GM19452 (cell line): ENCODE results near the gene C10orf67.
"Not testable (repeated sequence)": the region's sequence is repeated elsewhere in the genome, so short reads cannot be mapped to it uniquely, and the experiment has no call there.

Experiments
- ATAC-seq: cut with Tn5 transposase; IDR thresholded peaks from one replicate; pipeline ENCODE4 v1.9.1; 2021; ENCODE audit not compliant: unreplicated experiment

C10orf67 gene

GRCh38 chr10:23280419-23281043 lies 64.1 kb downstream of the C10orf67 start:
- ATAC-seq = no peak

- ATAC-seq = no peak
These were observed 69.2 kb downstream of the C10orf67 start for GRCh38 chr10:23275355-23275754.

DNA sequence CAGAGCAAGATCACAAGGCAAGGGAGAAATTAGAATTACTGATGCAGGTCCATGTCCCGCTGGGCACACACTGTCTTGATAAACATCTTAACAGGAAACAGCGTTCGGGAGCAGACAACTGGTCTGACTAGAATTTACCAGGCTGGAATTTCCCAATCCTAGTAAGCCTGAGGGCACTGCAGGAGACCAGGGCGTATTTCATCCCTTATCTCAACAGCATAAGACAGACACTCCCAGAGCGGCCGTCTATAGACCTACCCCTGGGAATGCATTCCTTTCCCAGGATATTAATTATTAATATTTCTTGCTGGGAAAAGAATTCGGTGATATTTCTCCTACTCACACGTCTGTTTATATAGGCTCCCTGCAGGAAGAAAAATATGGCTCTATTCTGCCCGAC lies 70.4 kb downstream of the C10orf67 start:
- not testable (repeated sequence) for ATAC-seq

- ATAC-seq = no peak
These were observed 74.1 kb downstream of the C10orf67 start for GRCh38 chr10:23270531-23270930.

GRCh38 chr10:23263441-23264164 lies 81.0 kb downstream of the C10orf67 start:
- ATAC-seq = no peak

DNA sequence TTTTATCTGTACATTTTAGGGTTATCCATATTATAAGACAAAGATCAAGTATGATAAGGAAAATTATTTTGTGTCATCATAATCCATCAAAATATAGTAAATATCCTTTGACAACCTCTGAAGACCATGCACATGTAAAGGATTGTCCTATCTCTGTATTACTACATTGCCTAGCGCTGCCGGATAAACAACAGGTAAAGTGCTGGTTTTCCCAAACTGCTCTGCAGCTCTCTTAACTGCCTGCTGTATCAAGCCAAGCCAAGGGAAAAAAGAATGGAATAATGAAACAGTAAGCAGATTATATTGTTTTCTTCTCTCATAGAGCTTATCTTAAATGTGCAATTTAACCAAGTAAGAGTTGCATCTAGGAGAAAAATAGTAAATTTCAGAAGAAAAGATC lies 81.7 kb downstream of the C10orf67 start:
- no peak for ATAC-seq

DNA sequence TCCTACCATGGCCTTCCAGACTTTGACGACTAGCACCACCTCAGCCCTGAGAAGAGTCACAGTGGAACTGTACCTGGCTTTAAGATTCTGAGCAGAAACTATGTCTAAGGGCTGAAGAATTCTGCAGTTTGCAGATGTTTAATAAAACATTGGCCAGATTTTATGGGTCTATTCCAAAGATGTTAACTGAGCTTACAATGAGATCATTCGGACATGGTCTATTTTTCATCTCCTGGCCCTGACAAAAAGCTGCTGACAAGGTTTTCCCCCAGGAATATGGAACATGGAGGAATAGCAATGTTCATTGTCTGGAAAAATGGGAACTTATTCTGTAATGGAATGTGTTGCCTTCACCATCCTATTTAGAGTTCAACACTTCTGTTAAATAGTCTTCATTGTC lies 86.1 kb downstream of the C10orf67 start:
- ATAC-seq = no peak

DNA sequence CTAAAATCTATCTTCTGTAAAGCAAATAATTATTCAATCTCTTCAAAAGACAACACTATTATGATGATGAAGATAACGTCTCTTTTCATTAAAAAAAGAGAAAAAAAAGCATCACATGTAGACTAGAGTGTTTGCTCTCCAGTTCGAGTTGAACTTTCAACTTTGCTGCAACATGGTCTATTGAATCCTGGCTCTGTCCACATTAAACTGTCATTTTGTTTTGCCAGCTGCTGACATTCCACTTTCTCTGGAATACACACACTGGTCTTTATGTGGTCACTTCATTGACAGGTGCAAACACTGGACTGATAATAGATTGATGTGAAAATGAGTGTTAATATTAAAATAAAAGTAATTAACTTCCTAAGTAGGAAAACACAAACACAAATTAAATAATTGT lies 90.8 kb downstream of the C10orf67 start:
- ATAC-seq = no peak

- not testable (repeated sequence) for ATAC-seq
These were observed 91.7 kb downstream of the C10orf67 start for GRCh38 chr10:23252859-23253258.

DNA sequence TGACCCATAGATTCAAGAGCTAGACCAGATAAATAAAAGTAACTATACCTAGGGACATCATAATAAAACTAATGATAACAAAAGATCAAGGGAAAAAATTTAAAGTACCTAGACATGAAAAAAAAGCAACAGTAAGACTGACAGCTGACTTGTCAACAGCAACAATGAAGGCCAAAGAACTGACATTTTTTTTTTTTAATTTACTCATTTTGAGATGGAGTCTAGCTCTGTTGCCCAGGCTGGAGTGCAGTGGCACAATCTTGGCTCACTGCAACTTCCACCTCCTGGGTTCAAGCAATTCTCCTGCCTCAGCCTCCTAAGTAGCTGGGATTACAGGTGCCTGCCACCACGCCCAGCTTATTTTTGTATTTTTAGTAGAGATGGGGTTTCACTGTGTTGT lies 102.8 kb downstream of the C10orf67 start:
- ATAC-seq = not testable (repeated sequence)

DNA sequence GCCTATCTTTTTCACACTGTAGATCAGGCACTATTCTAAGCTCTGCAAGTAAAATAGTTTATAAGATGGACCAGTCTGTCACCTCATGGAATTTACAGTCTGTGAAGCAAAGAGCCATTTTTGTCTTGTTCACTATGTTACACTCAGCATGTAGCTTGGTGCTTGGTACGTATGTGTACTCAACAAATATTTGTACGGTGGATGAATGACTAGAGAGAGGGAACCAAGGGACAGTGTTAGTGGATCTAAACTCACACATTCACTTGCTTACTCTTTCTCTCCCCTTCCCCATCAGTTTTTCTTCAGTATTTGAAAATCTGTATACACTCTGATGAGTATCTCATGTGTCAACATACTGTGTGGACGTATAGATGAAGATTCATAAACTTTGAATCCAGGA lies 106.6 kb downstream of the C10orf67 start:
- no peak for ATAC-seq

- ATAC-seq = no peak
These were observed 114.0 kb downstream of the C10orf67 start for GRCh38 chr10:23230582-23230981.

- ATAC-seq = no peak
These were observed 127.1 kb downstream of the C10orf67 start for GRCh38 chr10:23217471-23217870.

DNA sequence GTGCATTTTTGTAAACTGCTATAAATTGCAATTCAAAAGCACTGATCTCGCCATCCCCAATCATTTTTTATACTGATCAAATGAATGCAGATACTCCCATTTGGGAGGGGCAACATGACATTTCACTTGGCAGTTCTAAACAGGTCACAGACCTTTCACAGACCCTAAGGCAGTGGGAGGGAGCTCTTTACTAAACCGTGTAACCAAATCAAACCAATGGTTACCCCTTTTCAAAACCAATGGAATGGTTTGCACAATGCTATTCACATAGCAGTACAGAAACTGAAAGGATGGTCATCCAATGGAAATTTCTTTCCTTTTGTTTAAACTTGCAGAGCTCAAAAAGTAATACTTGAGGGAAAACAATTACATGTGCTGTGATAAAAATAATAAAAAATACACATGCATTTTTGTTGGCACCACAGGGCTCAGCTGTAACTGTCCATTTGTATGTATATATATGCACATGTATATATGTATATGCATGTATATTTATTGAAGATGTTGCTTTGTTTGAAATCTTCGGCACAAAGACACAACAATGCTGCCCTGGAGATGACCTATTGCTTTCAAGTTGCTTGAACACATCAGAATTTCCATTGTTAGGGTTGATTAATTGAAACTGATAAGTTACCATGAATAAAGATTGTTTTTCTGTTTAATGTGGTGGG lies 138.5 kb downstream of the C10orf67 start:
- ATAC-seq = no peak

DNA sequence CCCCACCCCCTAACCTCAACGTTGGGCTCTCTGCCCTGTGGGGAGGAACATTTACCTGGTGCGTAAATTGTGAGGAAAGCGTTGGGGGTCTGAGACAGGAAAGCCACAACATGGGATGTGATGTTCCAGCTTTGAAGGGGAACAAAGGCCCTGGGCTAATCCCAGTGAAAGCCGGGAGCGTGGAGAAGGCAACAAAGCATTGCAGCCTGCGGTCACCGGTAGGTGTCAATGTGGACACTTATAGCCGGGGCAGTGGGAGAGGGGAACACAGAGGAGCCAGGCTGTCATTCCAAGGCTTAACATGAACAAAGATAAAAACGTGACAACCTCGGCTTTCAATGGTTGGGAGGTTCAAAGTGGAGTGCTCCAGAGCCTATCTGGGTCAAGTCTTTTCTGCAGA lies 139.8 kb downstream of the C10orf67 start:
- no peak for ATAC-seq

- ATAC-seq = no peak
These were observed 140.9 kb downstream of the C10orf67 start for GRCh38 chr10:23203369-23204325.

DNA sequence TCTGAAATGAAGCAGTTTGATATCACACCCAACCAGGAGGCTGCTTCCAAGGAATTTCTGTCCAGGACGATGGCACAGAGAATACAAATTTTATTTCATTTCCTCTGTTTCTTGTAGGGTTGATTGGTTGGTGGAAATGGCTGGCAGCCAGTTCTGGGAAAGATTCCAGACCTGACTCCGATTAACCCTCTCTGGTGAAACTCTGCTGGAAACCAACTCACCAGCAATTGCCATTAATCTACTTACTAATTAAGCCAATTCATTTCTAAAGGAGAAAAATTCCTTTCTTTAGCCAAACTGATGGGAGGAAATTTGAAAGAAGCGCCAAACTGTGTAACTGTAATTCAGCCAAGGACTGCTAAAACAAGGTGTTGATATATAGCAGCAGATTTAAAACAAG lies 141.8 kb downstream of the C10orf67 start:
- no peak for ATAC-seq

- ATAC-seq = no peak
These were observed 142.8 kb downstream of the C10orf67 start for GRCh38 chr10:23201837-23202236.

GRCh38 chr10:23200997-23201652 lies 143.5 kb downstream of the C10orf67 start:
- ATAC-seq = no peak

DNA sequence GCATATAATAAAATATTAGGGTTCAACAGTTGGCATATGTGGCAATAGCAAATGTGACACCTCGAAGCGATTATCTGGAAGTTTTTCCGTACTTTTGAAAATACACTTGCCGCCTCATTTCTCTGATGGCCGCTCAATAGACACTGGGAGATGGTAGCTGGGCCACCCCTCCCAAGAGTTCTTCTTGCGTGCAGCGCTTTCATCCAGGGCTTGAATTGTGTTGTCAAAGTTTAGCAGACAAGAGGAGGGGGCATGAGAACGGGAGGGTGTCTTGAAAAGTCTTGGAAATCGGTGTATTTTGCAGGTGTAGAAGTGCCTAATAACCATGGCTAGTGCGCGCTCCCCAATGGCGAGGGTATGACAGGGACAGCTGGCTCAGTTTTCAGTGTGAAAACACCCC lies 144.0 kb downstream of the C10orf67 start:
- no peak for ATAC-seq
